Measurements from ENCODE around the gene DAAM1. TPM values are rescaled to one million over a fixed set of nuclear protein-coding genes. Genes with fewer than 3 reads are reported as not detected.

The DAAM1 gene
- total RNA-seq, 1 experiment from 2014 or later, result 35.3 TPM

DNA sequence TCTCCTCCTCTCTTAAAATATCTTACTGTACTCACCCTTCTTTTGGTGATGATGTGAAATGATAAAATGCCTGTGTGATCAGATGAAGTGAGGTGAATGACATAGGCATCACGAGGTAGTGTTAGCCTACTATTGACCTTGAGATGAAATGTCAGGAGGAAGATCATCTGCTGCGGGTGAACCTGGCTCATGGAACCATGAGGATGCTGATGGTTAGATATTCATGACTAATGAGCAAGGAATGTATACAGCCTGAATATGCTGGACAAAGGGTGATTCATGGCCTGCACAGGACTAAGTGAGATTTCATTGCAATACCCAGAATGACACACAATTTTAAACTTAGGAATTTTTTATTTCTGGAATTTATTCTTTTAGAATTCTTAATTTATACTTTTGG is 89.6 kb downstream of the DAAM1 start:
- Histone ChIP-seq H3K27me3 (replicated peaks; ENCODE audit: control insufficient read depth, insufficient read depth, low read length) (no peaks in the 10 kb centered on the region), H3K36me3 (ENCODE audit: control insufficient read depth, insufficient read depth, low read length) (no peaks in the 10 kb centered on the region), H3K9me3 (no peaks in the 10 kb centered on the region), H3K4me3 (ENCODE audit: low read depth, low read length) (no peak overlapping the region), H3K4me1 (peaks cover 20% of the 10 kb centered on the region)
- POLR2A ChIA-PET, result no interaction called here
- H3K4me1 Mint-ChIP-seq (ENCODE audit: low read depth, unreplicated experiment), result peaks cover 15% of the 10 kb centered on the region
- intact Hi-C loops (cut with micrococcal nuclease; ENCODE audit: unreplicated experiment), result no loop called here
- no peak overlapping the region for H3K27ac Mint-ChIP-seq (ENCODE audit: unreplicated experiment)
- BruUV-seq (replicated peaks), result no TSS peak
- CTCF ChIA-PET, result no interaction called here
- TF ChIP-seq, protein P1, sequence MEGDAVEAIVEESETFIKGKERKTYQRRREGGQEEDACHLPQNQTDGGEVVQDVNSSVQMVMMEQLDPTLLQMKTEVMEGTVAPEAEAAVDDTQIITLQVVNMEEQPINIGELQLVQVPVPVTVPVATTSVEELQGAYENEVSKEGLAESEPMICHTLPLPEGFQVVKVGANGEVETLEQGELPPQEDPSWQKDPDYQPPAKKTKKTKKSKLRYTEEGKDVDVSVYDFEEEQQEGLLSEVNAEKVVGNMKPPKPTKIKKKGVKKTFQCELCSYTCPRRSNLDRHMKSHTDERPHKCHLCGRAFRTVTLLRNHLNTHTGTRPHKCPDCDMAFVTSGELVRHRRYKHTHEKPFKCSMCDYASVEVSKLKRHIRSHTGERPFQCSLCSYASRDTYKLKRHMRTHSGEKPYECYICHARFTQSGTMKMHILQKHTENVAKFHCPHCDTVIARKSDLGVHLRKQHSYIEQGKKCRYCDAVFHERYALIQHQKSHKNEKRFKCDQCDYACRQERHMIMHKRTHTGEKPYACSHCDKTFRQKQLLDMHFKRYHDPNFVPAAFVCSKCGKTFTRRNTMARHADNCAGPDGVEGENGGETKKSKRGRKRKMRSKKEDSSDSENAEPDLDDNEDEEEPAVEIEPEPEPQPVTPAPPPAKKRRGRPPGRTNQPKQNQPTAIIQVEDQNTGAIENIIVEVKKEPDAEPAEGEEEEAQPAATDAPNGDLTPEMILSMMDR (IDR thresholded peaks at IDR 0.05; ENCODE audit: insufficient read depth in 1 of 2, low read depth in 1 of 2, low read length in 1 of 2, severe bottlenecking in 1 of 2, unreplicated experiment in 1 of 2), result no peak
- no peaks in the 10 kb centered on the region for H3K9me3 Mint-ChIP-seq (ENCODE audit: unreplicated experiment)
- no peak for DNase-seq
- no peaks in the 10 kb centered on the region for H3K27me3 Mint-ChIP-seq (ENCODE audit: insufficient read depth, unreplicated experiment)
- no peak overlapping the region for H3K4me3 Mint-ChIP-seq (ENCODE audit: unreplicated experiment)
- H3K36me3 Mint-ChIP-seq (ENCODE audit: insufficient read depth, unreplicated experiment), result no peaks in the 10 kb centered on the region

DNA sequence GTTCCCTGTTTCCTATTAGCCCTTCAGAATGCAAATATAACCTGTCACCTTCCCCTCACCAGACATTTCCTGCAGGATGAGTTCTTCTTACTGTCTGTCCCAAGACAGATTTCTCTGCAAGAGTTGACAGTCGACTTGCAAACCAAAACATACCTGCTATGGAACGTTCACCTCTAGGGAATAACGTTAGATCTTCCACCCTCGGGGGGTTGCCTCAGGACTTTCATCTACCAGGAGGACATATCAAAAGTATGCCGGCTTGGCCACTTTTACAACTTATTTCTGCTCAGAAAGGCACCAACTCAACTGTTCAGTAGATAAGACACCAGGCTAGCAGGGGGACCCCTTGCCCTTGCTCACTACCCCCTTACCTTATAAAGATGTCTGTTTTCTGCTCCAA is 92.5 kb downstream of the DAAM1 start:
- Mint-ChIP-seq H3K4me1 (ENCODE audit: low read depth, unreplicated experiment) (peaks cover 15% of the 10 kb centered on the region), H3K27me3 (ENCODE audit: insufficient read depth, unreplicated experiment) (no peaks in the 10 kb centered on the region), H3K4me3 (ENCODE audit: unreplicated experiment) (no peak overlapping the region), H3K36me3 (ENCODE audit: insufficient read depth, unreplicated experiment) (peaks cover 6% of the 10 kb centered on the region), H3K27ac (ENCODE audit: unreplicated experiment) (no peak overlapping the region), H3K9me3 (ENCODE audit: unreplicated experiment) (no peaks in the 10 kb centered on the region)
- no TSS peak for BruUV-seq (replicated peaks)
- intact Hi-C loops (cut with micrococcal nuclease; ENCODE audit: unreplicated experiment), result no loop called here
- H3K36me3 ChIP-seq (ENCODE audit: control insufficient read depth, insufficient read depth, low read length), result no peaks in the 10 kb centered on the region
- H3K4me1 ChIP-seq, result peaks cover 14% of the 10 kb centered on the region
- H3K27me3 ChIP-seq (replicated peaks; ENCODE audit: control insufficient read depth, insufficient read depth, low read length), result no peaks in the 10 kb centered on the region
- ChIA-PET POLR2A (no interaction called here), CTCF (no interaction called here)
- H3K9me3 ChIP-seq, result no peaks in the 10 kb centered on the region
- TF ChIP-seq, protein P1 (IDR thresholded peaks at IDR 0.05; ENCODE audit: insufficient read depth in 1 of 2, low read depth in 1 of 2, low read length in 1 of 2, severe bottlenecking in 1 of 2, unreplicated experiment in 1 of 2), result no peak
- DNase-seq, result no peak
- no peak overlapping the region for H3K4me3 ChIP-seq (ENCODE audit: low read depth, low read length)

DNA sequence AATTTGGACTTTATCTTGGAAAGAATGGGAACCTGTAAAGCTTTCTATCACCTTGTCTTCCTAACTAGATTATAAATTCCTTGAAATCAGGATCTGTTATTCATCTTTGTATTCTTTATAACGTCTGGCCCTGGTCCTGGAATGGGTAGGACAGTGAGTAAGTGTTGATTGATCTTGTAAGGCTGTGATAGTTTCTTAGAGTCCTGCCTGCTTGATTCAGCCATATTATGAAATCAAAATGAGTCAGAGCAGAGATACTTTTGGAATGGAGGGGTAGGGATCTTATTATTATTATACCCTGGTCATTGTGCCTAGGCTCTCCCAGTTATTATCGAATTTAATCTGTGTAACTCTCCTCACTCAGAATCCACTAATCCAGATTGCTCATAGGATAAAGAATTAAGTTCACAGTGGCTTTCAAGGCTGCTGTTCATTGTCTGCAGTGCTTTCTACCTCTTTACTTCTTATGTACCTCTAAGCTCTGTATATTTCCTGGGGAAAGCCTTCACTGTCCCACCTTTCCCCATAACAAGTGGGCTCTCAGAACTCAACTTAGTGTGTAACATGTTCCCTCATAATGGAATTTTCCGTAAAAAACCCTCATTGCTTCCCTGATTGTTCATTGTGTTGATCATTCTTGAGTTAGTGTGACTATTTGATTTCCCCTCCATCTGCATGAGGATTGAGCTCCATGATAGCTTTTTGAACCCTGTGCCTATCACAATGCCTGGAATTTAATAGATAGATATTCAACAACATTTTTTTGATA is 93.3 kb downstream of the DAAM1 start:
- BruUV-seq (replicated peaks), result no TSS peak
- no peak overlapping the region for H3K4me3 ChIP-seq (ENCODE audit: low read depth, low read length)
- intact Hi-C loops (cut with micrococcal nuclease; ENCODE audit: unreplicated experiment), result no loop called here
- H3K9me3 Mint-ChIP-seq (ENCODE audit: unreplicated experiment), result no peaks in the 10 kb centered on the region
- H3K4me1 ChIP-seq, result peaks cover 11% of the 10 kb centered on the region; the same call in 1 of the 2 replicates
- H3K36me3 Mint-ChIP-seq (ENCODE audit: insufficient read depth, unreplicated experiment), result peaks cover 6% of the 10 kb centered on the region
- H3K4me1 Mint-ChIP-seq (ENCODE audit: low read depth, unreplicated experiment), result peaks cover 15% of the 10 kb centered on the region
- no peak for DNase-seq
- H3K36me3 ChIP-seq (ENCODE audit: control insufficient read depth, insufficient read depth, low read length), result no peaks in the 10 kb centered on the region
- H3K27me3 ChIP-seq (replicated peaks; ENCODE audit: control insufficient read depth, insufficient read depth, low read length), result no peaks in the 10 kb centered on the region
- H3K9me3 ChIP-seq, result no peaks in the 10 kb centered on the region
- ChIA-PET POLR2A (no interaction called here), CTCF (no interaction called here)
- TF ChIP-seq, protein P1 (IDR thresholded peaks at IDR 0.05; ENCODE audit: insufficient read depth in 1 of 2, low read depth in 1 of 2, low read length in 1 of 2, severe bottlenecking in 1 of 2, unreplicated experiment in 1 of 2), result no peak
- no peak overlapping the region for H3K4me3 Mint-ChIP-seq (ENCODE audit: unreplicated experiment)
- H3K27ac Mint-ChIP-seq (ENCODE audit: unreplicated experiment), result no peak overlapping the region
- no peaks in the 10 kb centered on the region for H3K27me3 Mint-ChIP-seq (ENCODE audit: insufficient read depth, unreplicated experiment)
